Small intestine (tissue), 7 donors: ENCODE data around the gene SRMS. TPM values are rescaled to one million over a fixed set of nuclear protein-coding genes. Genes with fewer than 3 reads are reported as not detected.

Experiments
- DNase-seq, 2 donors: peaks; one replicate each; pipeline versions ENCODE4 v3.0.0 to v3.0.0-alpha.2; 2013
- FAIRE-seq: peaks from 2 replicates; lab custom pipeline; 2012; peaks lifted over from hg19 to GRCh38; lab: Jason Lieb, UNC
- H3K27ac ChIP-seq, 3 donors: one replicate each; pipeline ENCODE4 v1.5.1; 2013; ENCODE audit warnings: low read length in 2 of 3, mild to moderate bottlenecking in 2 of 3, control low read depth in 1 of 3, inconsistent platforms in 1 of 3, low read depth in 1 of 3, moderate library complexity in 1 of 3
- H3K27me3 ChIP-seq, 3 donors: one replicate each; pipeline ENCODE4 v1.6.1; 2013; ENCODE audit warnings: low read length in 3 of 3, inconsistent platforms in 1 of 3; ENCODE audit not compliant: control insufficient read depth in 3 of 3, insufficient read depth in 3 of 3
- H3K36me3 ChIP-seq, 3 donors: one replicate each; pipeline ENCODE4 v1.6.1; 2013; ENCODE audit warnings: low read length in 3 of 3, inconsistent platforms in 1 of 3, low read depth in 1 of 3, mild to moderate bottlenecking in 1 of 3, moderate library complexity in 1 of 3; ENCODE audit not compliant: control insufficient read depth in 3 of 3, insufficient read depth in 2 of 3
- H3K4me1 ChIP-seq, 3 donors: one replicate each; pipeline ENCODE4 v1.6.1; 2013; ENCODE audit warnings: low read length in 2 of 3, inconsistent platforms in 1 of 3, low read depth in 1 of 3, mild to moderate bottlenecking in 1 of 3, moderate library complexity in 1 of 3; ENCODE audit not compliant: control insufficient read depth in 3 of 3, insufficient read depth in 2 of 3
- H3K4me3 ChIP-seq, 3 donors: one replicate each; pipeline ENCODE4 v1.5.1; 2013; ENCODE audit warnings: low read length in 3 of 3, control low read depth in 1 of 3, inconsistent platforms in 1 of 3, low read depth in 1 of 3, mild to moderate bottlenecking in 1 of 3, moderate library complexity in 1 of 3
- H3K9me3 ChIP-seq, 2 donors: one replicate each; pipeline ENCODE4 v1.6.1; 2013; ENCODE audit warnings: low read depth in 1 of 2, low read length in 1 of 2; ENCODE audit not compliant: control insufficient read depth in 2 of 2, insufficient read depth in 1 of 2
- WGBS, 3 donors: extraction: QIAGEN DNeasy Blood & Tissue Kit; methylation state at CpG; one replicate each; pipeline ENCODE4 v1.1.7; 2013; 5-methylcytosine and 5-hydroxymethylcytosine counted together
- polyA plus RNA-seq, 4 donors: library from polyadenylated mRNA; stranded (reverse) in 3 of 4; unstranded in 1 of 4; fragments of 200-250 nt in 3 of 4; fragments of 120-200 nt in 1 of 4; gene quantifications; one replicate each; pipeline versions ENCODE4 v1.2.1 to v1.2.3, GENCODE V29; 2013
- donor health status: healthy with polysubstance abuse.
- donor health status: control.
- donor health status: control.
- donor health status: Bipolar disorder and iron deficiency.
- donor health status: healthy.

The SRMS gene
- polyA plus RNA-seq, 4 donors = 0.18 TPM; not detected in 3

GRCh38 chr20:63530788-63531160 is 16.8 kb downstream of the SRMS start:
- Histone ChIP-seq H3K9me3 (no peaks in the 10 kb centered on the region), H3K36me3 (no peaks in the 10 kb centered on the region), H3K4me3 (peak overlapping the region in 1 of 3 donors; percentile 36), H3K4me1 (peaks cover 0 to 25% (median 0%) of the 10 kb centered on the region in 3 donors), H3K27ac (peak overlapping the region in 1 of 3 donors; percentile 18), H3K27me3 (peaks cover 0 to 12% (median 0%) of the 10 kb centered on the region in 3 donors)
- FAIRE-seq (no peak), DNase-seq (peak; percentile 73 to 93)
- WGBS, 3 donors = 12 to 51% (median 35%) methylated on average over 14 of the region's 14 CpGs

- Histone ChIP-seq H3K36me3 (no peaks in the 10 kb centered on the region), H3K27me3 (peaks cover 0 to 9% (median 0%) of the 10 kb centered on the region in 3 donors), H3K27ac (peak overlapping the region in 1 of 3 donors; percentile 18), H3K9me3 (no peaks in the 10 kb centered on the region), H3K4me3 (peak overlapping the region in 1 of 3 donors; percentile 36), H3K4me1 (peaks cover 0 to 21% (median 0%) of the 10 kb centered on the region in 3 donors)
- peak in 1 of 2 donors; percentile 23 for DNase-seq
- no peak for FAIRE-seq
- WGBS, 3 donors = 42 to 69% (median 58%) methylated on average over 31 to 39 of the region's 39 CpGs
These were observed 17.4 kb downstream of the SRMS start for GRCh38 chr20:63529861-63530787.

- DNase-seq (peak in 1 of 2 donors; percentile 18), FAIRE-seq (no peak)
- H3K27ac ChIP-seq = no peak overlapping the region
- H3K4me1 ChIP-seq = peaks cover 0 to 14% (median 0%) of the 10 kb centered on the region in 3 donors
- H3K4me3 ChIP-seq = no peak overlapping the region
- no peaks in the 10 kb centered on the region for H3K9me3 ChIP-seq
- no peaks in the 10 kb centered on the region for H3K36me3 ChIP-seq
- H3K27me3 ChIP-seq = peaks cover 0 to 8% (median 0%) of the 10 kb centered on the region in 3 donors
- 52 to 73% (median 63%) methylated on average over 25 to 27 of the region's 27 CpGs for WGBS, 3 donors
These were observed 18.2 kb downstream of the SRMS start for GRCh38 chr20:63529180-63529860.

DNA sequence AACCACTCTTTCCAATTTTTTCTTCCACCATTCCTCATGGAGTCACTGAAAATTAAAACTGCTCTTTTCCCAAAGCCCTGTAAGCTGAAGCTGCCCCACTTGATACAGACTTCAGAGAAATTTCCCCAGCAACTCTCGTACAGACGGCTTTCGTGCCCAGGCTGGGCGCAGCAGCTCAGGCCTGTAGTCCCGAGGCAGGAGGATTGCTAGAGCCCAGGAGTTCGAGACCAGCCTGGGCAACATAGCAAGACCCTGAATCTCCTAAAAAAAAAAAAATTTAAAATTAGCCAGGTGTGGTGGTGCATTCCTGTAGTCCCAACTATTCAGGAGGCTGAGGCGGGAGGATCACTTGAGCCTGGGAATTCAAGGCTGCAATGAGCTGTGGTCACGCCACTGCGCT is 20.4 kb downstream of the SRMS start:
- 66 to 85% (median 76%) methylated on average over 9 of the region's 9 CpGs for WGBS, 3 donors
- Histone ChIP-seq H3K4me3 (no peak overlapping the region), H3K27me3 (peaks cover 0 to 3% (median 0%) of the 10 kb centered on the region in 3 donors), H3K27ac (no peak overlapping the region), H3K4me1 (peaks cover 0 to 15% (median 1%) of the 10 kb centered on the region in 3 donors), H3K9me3 (peaks cover 0 to 14% of the 10 kb centered on the region in 2 donors), H3K36me3 (peaks cover 0 to 16% (median 0%) of the 10 kb centered on the region in 3 donors)
- no peak for FAIRE-seq
- DNase-seq = no peak

- FAIRE-seq (no peak), DNase-seq (peak in 1 of 2 donors; percentile 33)
- WGBS, 3 donors = 3 to 14% (median 5%) methylated on average over 2 of the region's 2 CpGs
- Histone ChIP-seq H3K4me3 (no peak overlapping the region), H3K36me3 (peaks cover 0 to 23% (median 0%) of the 10 kb centered on the region in 3 donors), H3K27ac (no peak overlapping the region), H3K9me3 (peaks cover 0 to 15% of the 10 kb centered on the region in 2 donors), H3K27me3 (peaks cover 0 to 3% (median 0%) of the 10 kb centered on the region in 3 donors), H3K4me1 (peaks cover 0 to 18% (median 4%) of the 10 kb centered on the region in 3 donors)
These were observed 21.6 kb downstream of the SRMS start for GRCh38 chr20:63525971-63526370.

DNA sequence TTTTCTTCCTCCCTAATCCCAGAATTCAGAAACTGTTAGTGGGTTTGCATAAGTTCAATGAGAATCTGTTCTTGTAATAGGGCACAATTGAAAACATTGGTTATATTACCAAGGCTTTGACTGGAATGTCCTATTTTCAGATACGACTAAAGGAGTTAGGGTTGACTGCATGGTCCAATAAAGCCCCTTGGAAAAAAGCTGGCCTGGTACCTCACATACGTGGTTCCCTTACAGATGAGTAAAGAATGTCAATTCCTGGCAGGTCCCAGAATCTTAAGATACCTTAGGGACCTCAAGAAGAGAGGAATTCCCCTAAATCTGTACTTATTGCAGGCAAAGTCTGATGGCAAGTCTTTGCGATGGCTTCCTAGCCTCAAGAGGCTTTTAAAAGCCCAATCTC is 22.4 kb downstream of the SRMS start:
- Histone ChIP-seq H3K36me3 (peaks cover 0 to 23% (median 0%) of the 10 kb centered on the region in 3 donors), H3K27ac (no peak overlapping the region), H3K9me3 (peaks cover 0 to 15% of the 10 kb centered on the region in 2 donors), H3K4me3 (no peak overlapping the region), H3K4me1 (peaks cover 0 to 10% (median 4%) of the 10 kb centered on the region in 3 donors), H3K27me3 (peaks cover 0 to 3% (median 0%) of the 10 kb centered on the region in 3 donors)
- FAIRE-seq = no peak
- DNase-seq = no peak
- 50 to 64% (median 58%) methylated on average over 3 of the region's 3 CpGs for WGBS, 3 donors

DNA sequence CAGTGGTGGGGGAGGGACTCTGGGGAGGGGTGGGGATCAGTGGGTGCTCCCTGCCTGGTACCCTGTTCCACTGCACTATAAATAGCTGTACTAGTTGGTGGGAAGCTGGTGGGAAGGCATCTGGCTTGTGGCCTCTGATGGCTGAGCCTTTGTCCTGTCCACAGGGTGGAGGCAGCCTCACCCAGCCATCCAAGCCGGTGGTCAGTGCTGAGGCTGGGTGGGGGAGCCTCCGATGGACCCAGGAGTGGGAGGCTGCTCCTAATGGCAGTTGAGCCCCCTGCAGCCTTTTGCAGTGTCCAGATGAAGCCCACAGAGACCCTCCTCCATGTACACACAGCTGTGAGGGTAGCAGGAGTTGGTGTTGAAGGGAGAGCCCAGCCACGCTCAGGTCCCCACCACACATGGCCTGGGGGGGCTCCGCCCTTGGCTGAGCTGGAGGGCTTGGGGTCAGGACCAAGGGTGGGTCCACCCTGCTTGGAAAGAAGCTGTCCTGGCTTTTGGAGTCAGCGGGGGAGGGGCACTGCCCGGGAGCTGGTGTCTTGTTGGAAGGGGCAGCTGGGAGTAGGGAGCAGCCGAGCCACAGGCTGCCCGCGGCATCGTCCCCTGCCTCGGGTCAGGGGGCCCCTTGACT is 24.5 kb downstream of the SRMS start:
- Histone ChIP-seq H3K36me3 (peaks cover 0 to 23% (median 0%) of the 10 kb centered on the region in 3 donors), H3K27me3 (peaks cover 0 to 17% (median 0%) of the 10 kb centered on the region in 3 donors), H3K27ac (no peak overlapping the region), H3K4me1 (peaks cover 0 to 14% (median 4%) of the 10 kb centered on the region in 3 donors), H3K9me3 (peaks cover 0 to 15% of the 10 kb centered on the region in 2 donors), H3K4me3 (no peak overlapping the region)
- FAIRE-seq (no peak), DNase-seq (no peak)
- 93 to 99% (median 98%) methylated on average over 11 of the region's 11 CpGs for WGBS, 3 donors
